ENCODE results near the gene SSR1.

The SSR1 gene

DNA sequence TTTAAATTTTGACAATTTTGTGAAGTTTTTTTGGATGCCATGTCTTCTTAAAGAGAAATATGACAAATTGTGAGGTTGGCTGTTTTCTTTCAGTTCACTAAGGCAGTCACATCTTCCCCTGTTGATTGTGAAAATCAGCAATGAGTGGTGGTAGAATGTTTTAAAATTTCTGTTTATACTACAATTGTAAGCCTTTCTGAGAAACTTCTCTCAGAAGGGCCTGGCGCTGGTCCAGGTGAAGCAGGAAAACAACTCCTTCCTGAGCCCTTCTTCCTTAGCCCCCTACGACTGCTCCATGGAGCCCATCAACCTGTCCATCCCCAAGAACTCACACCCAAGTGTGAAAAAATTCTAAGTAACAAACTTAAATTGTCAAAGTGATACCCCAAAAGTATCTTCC lies 80.6 kb downstream of the SSR1 start:
- DNase-seq: no peak

DNA sequence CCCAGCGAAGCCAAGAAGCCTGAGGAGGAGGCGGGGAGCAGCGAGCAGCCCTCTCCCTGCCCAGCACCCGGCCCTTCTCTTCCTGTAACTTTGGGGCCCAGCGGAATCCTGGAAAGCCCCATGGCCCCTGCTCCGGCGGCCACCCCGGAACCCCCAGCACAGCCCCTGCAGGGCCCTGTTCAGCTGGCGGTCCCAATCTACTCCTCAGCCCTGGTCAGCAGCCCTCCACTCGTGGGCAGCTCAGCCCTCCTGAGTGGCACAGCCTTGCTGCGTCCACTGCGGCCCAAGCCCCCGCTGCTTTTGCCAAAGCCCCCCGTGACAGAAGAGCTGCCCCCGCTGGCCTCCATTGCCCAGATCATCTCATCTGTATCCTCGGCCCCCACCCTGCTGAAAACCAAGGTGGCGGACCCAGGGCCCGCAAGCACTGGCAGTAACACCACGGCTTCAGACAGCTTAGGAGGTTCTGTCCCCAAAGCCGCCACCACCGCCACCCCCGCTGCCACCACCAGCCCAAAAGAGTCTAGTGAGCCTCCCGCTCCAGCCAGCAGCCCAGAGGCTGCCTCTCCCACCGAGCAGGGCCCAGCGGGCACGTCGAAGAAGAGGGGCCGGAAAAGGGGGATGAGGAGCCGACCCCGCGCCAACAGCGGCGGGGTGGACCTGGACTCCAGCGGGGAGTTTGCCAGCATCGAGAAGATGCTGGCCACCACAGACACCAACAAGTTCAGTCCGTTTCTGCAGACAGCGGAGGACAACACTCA lies 81.9 kb downstream of the SSR1 start:
- DNase-seq: no peak
- intact Hi-C loops (cut with DNase I): loop anchor here (10.0 kb wide), 1 partner anchor 116 kb away; no protein-coding TSS in a partner anchor

More for the DNA sequence above, 80.6 kb downstream of the SSR1 start:
- intact Hi-C loops (cut with DNase I): loop anchor here (10.0 kb wide), 1 partner anchor 118 kb away; no protein-coding TSS in a partner anchor

- DNase-seq: no peak
- intact Hi-C loops (cut with DNase I): loop anchor here (10.0 kb wide), 1 partner anchor 116 kb away; no protein-coding TSS in a partner anchor
Observed at GRCh38 chr6:7230327-7230691, 82.7 kb downstream of the SSR1 start.

- DNase-seq: no peak
- intact Hi-C loops (cut with DNase I): loop anchor here (10.0 kb wide), 1 partner anchor 115 kb away; no protein-coding TSS in a partner anchor
Observed at GRCh38 chr6:7229376-7230326, 83.3 kb downstream of the SSR1 start.

- peak in 1 of 42 donors; percentile 29 for DNase-seq
- intact Hi-C loops (cut with DNase I): no loop called here
Observed at GRCh38 chr6:7228662-7229375, 84.2 kb downstream of the SSR1 start.

GRCh38 chr6:7224731-7225130 lies 88.3 kb downstream of the SSR1 start:
- no peak for DNase-seq
- intact Hi-C loops (cut with DNase I): no loop called here

DNA sequence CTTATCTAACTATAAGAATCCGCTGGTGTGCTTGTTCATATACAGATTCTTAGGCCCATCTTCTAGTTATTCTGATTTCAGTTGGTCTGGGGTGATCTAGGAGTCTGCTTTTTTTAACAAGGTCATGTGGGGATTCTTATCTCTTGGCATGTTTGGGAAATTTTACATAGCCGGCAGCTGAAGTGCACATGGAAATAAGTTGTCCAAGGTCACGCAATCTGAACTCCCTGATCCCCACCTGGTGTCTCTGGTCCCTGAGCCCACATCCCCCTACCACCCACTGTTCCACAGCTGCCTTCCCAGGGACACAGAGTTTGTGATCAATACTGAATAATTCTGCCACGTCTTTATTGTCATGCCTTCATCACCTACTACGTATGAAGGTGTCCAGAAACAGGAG lies 90.8 kb downstream of the SSR1 start:
- intact Hi-C loops (cut with DNase I): no loop called here
- no peak for DNase-seq

GRCh38 chr6:7219310-7219709 lies 93.7 kb downstream of the SSR1 start:
- intact Hi-C loops (cut with DNase I): no loop called here
- no peak for DNase-seq

DNA sequence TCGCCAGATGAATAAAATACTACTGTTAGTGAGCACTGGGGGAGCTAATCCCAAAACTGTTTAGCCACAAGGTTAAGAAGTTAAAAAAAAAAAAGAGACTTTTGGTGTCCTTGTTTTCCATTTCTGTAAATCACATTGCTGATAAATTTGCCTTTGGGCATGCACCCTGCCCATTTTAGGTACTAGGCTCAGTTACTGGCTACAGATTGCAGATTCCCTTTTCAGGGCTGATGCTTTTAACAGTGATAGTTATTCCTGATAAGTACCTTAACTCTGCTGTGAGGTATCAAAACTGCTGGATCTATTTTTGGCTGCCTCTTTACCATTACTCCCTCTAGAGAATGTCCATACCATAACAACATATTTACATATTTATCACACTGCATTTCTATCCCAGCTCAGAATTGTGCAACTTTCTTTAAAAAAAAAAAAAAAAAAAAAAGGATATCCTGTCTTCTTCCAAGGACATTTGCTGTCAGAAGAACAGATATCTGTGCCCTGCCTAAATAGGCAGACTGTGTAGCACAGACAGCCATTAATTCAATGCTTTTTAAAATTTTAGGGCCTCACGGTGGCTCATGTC lies 94.5 kb downstream of the SSR1 start:
- intact Hi-C loops (cut with DNase I): no loop called here

More for the DNA sequence above, 94.5 kb downstream of the SSR1 start:
- DNase-seq: no peak

Measured in head of caudate nucleus (tissue), 42 donors.